Measurements from ENCODE around the gene GCN1. TPM values are rescaled to one million over a fixed set of nuclear protein-coding genes. Genes with fewer than 3 reads are reported as not detected.
"Not testable (repeated sequence)": the region's sequence is repeated elsewhere in the genome, so short reads cannot be mapped to it uniquely, and the experiment has no call there.

The GCN1 gene
- total RNA-seq, 2 donors from 2014 or later = 39.7 to 83.1 TPM

GRCh38 chr12:120197542-120197887, 3.0 kb upstream of the GCN1 start:
- H3K27me3 ChIP-seq = no peaks in the 10 kb centered on the region
- 74 to 79% methylated on average over 4 of the region's 4 CpGs for WGBS, 2 donors
- no peak overlapping the region for H3K4me3 ChIP-seq
- intact Hi-C loops (cut with DNase I) = no loop called here
- TF ChIP-seq POLR2A (IDR thresholded peaks at IDR 0.05) = no peak
- no peak for TF ChIP-seq CTCF (IDR thresholded peaks at IDR 0.05)
- no peak for ATAC-seq
- H3K9me3 ChIP-seq = no peaks in the 10 kb centered on the region
- no peak overlapping the region for H3K27ac ChIP-seq
- DNase-seq = no peak
- H3K36me3 ChIP-seq (replicated peaks in 1 of 2; ENCODE audit: insufficient read depth in 1 of 2, low read depth in 2 of 2) = peaks cover 12 to 16% of the 10 kb centered on the region in 2 donors
- H3K4me1 ChIP-seq = peaks cover 75% of the 10 kb centered on the region

GRCh38 chr12:120196817-120197541, 2.5 kb upstream of the GCN1 start:
- peaks cover 76% of the 10 kb centered on the region for H3K4me1 ChIP-seq

GRCh38 chr12:120196363-120196762, 1.8 kb upstream of the GCN1 start:
- Histone ChIP-seq H3K27me3 (no peaks in the 10 kb centered on the region), H3K9me3 (no peaks in the 10 kb centered on the region), H3K4me1 (peaks cover 77% of the 10 kb centered on the region), H3K36me3 (replicated peaks in 1 of 2; ENCODE audit: insufficient read depth in 1 of 2, low read depth in 2 of 2) (peaks cover 12 to 16% of the 10 kb centered on the region in 2 donors), H3K27ac (no peak overlapping the region), H3K4me3 (no peak overlapping the region)
- 76 to 82% methylated on average over 1 of the region's 1 CpG for WGBS, 2 donors
- ATAC-seq = no peak
- no peak for TF ChIP-seq CTCF (IDR thresholded peaks at IDR 0.05)
- no peak for TF ChIP-seq POLR2A (IDR thresholded peaks at IDR 0.05)
- no peak for DNase-seq
- intact Hi-C loops (cut with DNase I) = no loop called here

More at GRCh38 chr12:120196817-120197541, 2.5 kb upstream of the GCN1 start:
- ATAC-seq; H3K4me3 ChIP-seq; intact Hi-C loops (cut with DNase I); H3K9me3 ChIP-seq; H3K27ac ChIP-seq; DNase-seq; H3K27me3 ChIP-seq: not testable (repeated sequence)
- WGBS, 2 donors = 62 to 69% methylated on average over 7 of the region's 7 CpGs
- peaks cover 12 to 16% of the 10 kb centered on the region in 2 donors for H3K36me3 ChIP-seq (replicated peaks in 1 of 2; ENCODE audit: insufficient read depth in 1 of 2, low read depth in 2 of 2)

GRCh38 chr12:120194226-120194533, 335 bp downstream of the GCN1 start:
- peaks cover 12 to 20% of the 10 kb centered on the region in 2 donors for H3K36me3 ChIP-seq (replicated peaks in 1 of 2; ENCODE audit: insufficient read depth in 1 of 2, low read depth in 2 of 2)
- H3K4me3 ChIP-seq = peak overlapping the region; percentile 90 to 99
- no peaks in the 10 kb centered on the region for H3K9me3 ChIP-seq
- H3K27ac ChIP-seq = peak overlapping the region in 3 of 4 donors; percentile 70 to 85 (median 84)
- no peaks in the 10 kb centered on the region for H3K27me3 ChIP-seq
- DNase-seq (no peak), ATAC-seq (peak; percentile 43)
- TF ChIP-seq POLR2A (IDR thresholded peaks at IDR 0.05) (no peak), CTCF (IDR thresholded peaks at IDR 0.05) (no peak)
- H3K4me1 ChIP-seq = peaks cover 66% of the 10 kb centered on the region
- WGBS, 2 donors = 0 to 4% methylated on average over 5 to 18 of the region's 18 CpGs
- intact Hi-C loops (cut with DNase I) = no loop called here

- H3K27ac ChIP-seq; ATAC-seq; H3K9me3 ChIP-seq; H3K27me3 ChIP-seq; H3K4me3 ChIP-seq; intact Hi-C loops (cut with DNase I); DNase-seq: not testable (repeated sequence)
- Histone ChIP-seq H3K4me1 (peaks cover 58% of the 10 kb centered on the region), H3K36me3 (replicated peaks in 1 of 2; ENCODE audit: insufficient read depth in 1 of 2, low read depth in 2 of 2) (peaks cover 12 to 16% of the 10 kb centered on the region in 2 donors)
- WGBS, 2 donors = 69 to 74% methylated on average over 8 of the region's 8 CpGs
Observed at GRCh38 chr12:120193286-120193685, 1.2 kb downstream of the GCN1 start.

- H3K27me3 ChIP-seq = no peaks in the 10 kb centered on the region
- no peaks in the 10 kb centered on the region for H3K9me3 ChIP-seq
- no peak overlapping the region for H3K4me3 ChIP-seq
- H3K4me1 ChIP-seq = peaks cover 39% of the 10 kb centered on the region
- TF ChIP-seq POLR2A (IDR thresholded peaks at IDR 0.05) = no peak
- no peak for TF ChIP-seq CTCF (IDR thresholded peaks at IDR 0.05)
- DNase-seq (no peak), ATAC-seq (no peak)
- intact Hi-C loops (cut with DNase I) = no loop called here
- 57 to 62% methylated on average over 7 of the region's 7 CpGs for WGBS, 2 donors
- H3K27ac ChIP-seq = no peak overlapping the region
- peaks cover 0 to 20% of the 10 kb centered on the region in 2 donors for H3K36me3 ChIP-seq (replicated peaks in 1 of 2; ENCODE audit: insufficient read depth in 1 of 2, low read depth in 2 of 2)
Observed at GRCh38 chr12:120190985-120191480, 3.5 kb downstream of the GCN1 start.

Data from body of pancreas (tissue), 4 donors.